Astrocyte (in vitro differentiated cells and primary cell): Measurements from ENCODE around the gene RNF44. TPM values are rescaled to one million over a fixed set of nuclear protein-coding genes. Genes with fewer than 3 reads are reported as not detected.

Experiments
- DNase-seq: peaks from one replicate; pipeline ENCODE4 v3.0.0-alpha.2; 2010; ENCODE audit warnings: low read depth
- FAIRE-seq: peaks from 2 replicates; lab custom pipeline; 2011; peaks lifted over from hg19 to GRCh38; lab: Jason Lieb, UNC
- H2AFZ ChIP-seq: 2 replicates; pipeline ENCODE4 v1.6.0; 2012; ENCODE audit warnings: low read depth, low read length, inconsistent platforms
- H3K27ac ChIP-seq: 2 replicates; pipeline ENCODE4 v1.5.1; 2011; ENCODE audit warnings: low read depth, low read length, inconsistent platforms
- H3K27me3 ChIP-seq: 2 replicates; pipeline ENCODE4 v1.6.0; 2011; ENCODE audit warnings: low read length, inconsistent platforms; ENCODE audit not compliant: insufficient read depth
- H3K36me3 ChIP-seq: 2 replicates; pipeline ENCODE4 v1.5.1; 2011; ENCODE audit warnings: low read length, inconsistent platforms; ENCODE audit not compliant: insufficient read depth
- H3K4me1 ChIP-seq: 2 replicates; pipeline ENCODE4 v1.5.1; 2011; ENCODE audit warnings: low read length, inconsistent platforms; ENCODE audit not compliant: insufficient read depth
- H3K4me2 ChIP-seq: 2 replicates; pipeline ENCODE4 v1.6.0; 2012; ENCODE audit warnings: low read length, inconsistent platforms
- H3K4me3 ChIP-seq: 2 replicates; pipeline ENCODE4 v1.5.1; 2011; ENCODE audit warnings: low read depth, mild to moderate bottlenecking, low read length, inconsistent platforms; ENCODE audit not compliant: insufficient read depth
- H3K79me2 ChIP-seq: 2 replicates; pipeline ENCODE4 v1.6.0; 2012; ENCODE audit warnings: mild to moderate bottlenecking, low read length, inconsistent platforms; ENCODE audit not compliant: insufficient read depth
- H3K9ac ChIP-seq: 2 replicates; pipeline ENCODE4 v1.6.0; 2012; ENCODE audit warnings: mild to moderate bottlenecking, low read length, inconsistent platforms
- H3K9me3 ChIP-seq: 2 replicates; pipeline ENCODE4 v1.5.1; 2012; ENCODE audit warnings: low read depth, mild to moderate bottlenecking, low read length, inconsistent platforms; ENCODE audit not compliant: insufficient read depth
- H4K20me1 ChIP-seq: 2 replicates; pipeline ENCODE4 v1.6.0; 2012; ENCODE audit warnings: low read length, inconsistent platforms; ENCODE audit not compliant: insufficient read depth
- H3K27ac Mint-ChIP-seq: one replicate; pipeline ENCODE4 v1.8.0; 2021; ENCODE audit warnings: mild to moderate bottlenecking, mixed read lengths; ENCODE audit not compliant: unreplicated experiment
- H3K27me3 Mint-ChIP-seq: one replicate; pipeline ENCODE4 v1.8.0; 2021; ENCODE audit warnings: low read depth, mixed read lengths; ENCODE audit not compliant: unreplicated experiment
- H3K36me3 Mint-ChIP-seq: one replicate; pipeline ENCODE4 v1.8.0; 2021; ENCODE audit warnings: low read depth, mixed read lengths; ENCODE audit not compliant: unreplicated experiment
- H3K4me1 Mint-ChIP-seq: one replicate; pipeline ENCODE4 v1.8.0; 2021; ENCODE audit warnings: low read depth, mixed read lengths; ENCODE audit not compliant: unreplicated experiment
- H3K4me3 Mint-ChIP-seq: one replicate; pipeline ENCODE4 v1.8.0; 2021; ENCODE audit warnings: mild to moderate bottlenecking, moderate library complexity, mixed read lengths; ENCODE audit not compliant: unreplicated experiment
- H3K9me3 Mint-ChIP-seq: one replicate; pipeline ENCODE4 v1.8.0; 2021; ENCODE audit warnings: mild to moderate bottlenecking, mixed read lengths; ENCODE audit not compliant: unreplicated experiment
- EZH2 ChIP-seq: IDR thresholded peaks from 2 replicates; pipeline ENCODE4 v1.6.1; 2012; ENCODE audit warnings: mild to moderate bottlenecking, low read length, inconsistent platforms; ENCODE audit not compliant: insufficient read depth
- total RNA-seq: library from RNA; stranded (reverse); gene quantifications from 2 replicates; pipeline ENCODE4 v1.2.1, GENCODE V29; 2021
- TF ChIP-seq, protein P1 (sequence below): IDR thresholded peaks from 2 replicates; pipeline ENCODE4 v1.5.1; 2011; ENCODE audit warnings: low read depth, mild to moderate bottlenecking, inconsistent platforms, low read length, moderate library complexity; ENCODE audit not compliant: insufficient read depth

RNF44 gene
- total RNA-seq, 1 donor from 2014 or later: 59.8 TPM

DNA sequence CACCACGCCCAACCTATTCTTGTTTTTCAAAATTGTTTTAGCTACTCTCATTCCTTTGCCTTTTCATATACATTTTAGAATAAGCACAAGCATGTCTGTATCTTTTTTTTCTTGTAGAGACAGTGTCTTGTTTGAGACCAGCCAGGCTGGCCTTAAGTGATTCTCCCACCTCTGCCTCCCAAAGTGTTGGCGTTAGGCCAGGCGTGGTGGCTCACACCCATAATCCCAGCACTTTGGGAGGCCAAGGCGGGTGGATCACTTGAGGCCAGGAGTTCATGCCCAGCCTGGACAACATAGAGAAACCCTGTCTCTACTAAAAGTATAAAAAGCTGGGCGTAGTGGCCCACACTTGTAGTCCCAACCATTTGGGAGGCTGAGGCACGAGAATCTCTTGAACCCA lies 13.1 kb downstream of the RNF44 start:
- Histone ChIP-seq H3K27me3 (no peaks in the 10 kb centered on the region), H4K20me1 (no peaks in the 10 kb centered on the region), H3K27ac (no peak overlapping the region), H3K9me3 (no peaks in the 10 kb centered on the region), H2AFZ (no peak overlapping the region), H3K36me3 (no peaks in the 10 kb centered on the region), H3K79me2 (no peaks in the 10 kb centered on the region), H3K4me1 (no peaks in the 10 kb centered on the region), H3K9ac (no peak overlapping the region), H3K4me2 (no peak overlapping the region), H3K4me3 (no peak overlapping the region)
- FAIRE-seq: no peak
- Mint-ChIP-seq H3K4me1 (no peaks in the 10 kb centered on the region), H3K4me3 (no peak overlapping the region), H3K9me3 (no peaks in the 10 kb centered on the region), H3K36me3 (no peaks in the 10 kb centered on the region), H3K27me3 (peaks cover 16% of the 10 kb centered on the region), H3K27ac (no peak overlapping the region)
- no peak for DNase-seq
- TF ChIP-seq, protein P1, sequence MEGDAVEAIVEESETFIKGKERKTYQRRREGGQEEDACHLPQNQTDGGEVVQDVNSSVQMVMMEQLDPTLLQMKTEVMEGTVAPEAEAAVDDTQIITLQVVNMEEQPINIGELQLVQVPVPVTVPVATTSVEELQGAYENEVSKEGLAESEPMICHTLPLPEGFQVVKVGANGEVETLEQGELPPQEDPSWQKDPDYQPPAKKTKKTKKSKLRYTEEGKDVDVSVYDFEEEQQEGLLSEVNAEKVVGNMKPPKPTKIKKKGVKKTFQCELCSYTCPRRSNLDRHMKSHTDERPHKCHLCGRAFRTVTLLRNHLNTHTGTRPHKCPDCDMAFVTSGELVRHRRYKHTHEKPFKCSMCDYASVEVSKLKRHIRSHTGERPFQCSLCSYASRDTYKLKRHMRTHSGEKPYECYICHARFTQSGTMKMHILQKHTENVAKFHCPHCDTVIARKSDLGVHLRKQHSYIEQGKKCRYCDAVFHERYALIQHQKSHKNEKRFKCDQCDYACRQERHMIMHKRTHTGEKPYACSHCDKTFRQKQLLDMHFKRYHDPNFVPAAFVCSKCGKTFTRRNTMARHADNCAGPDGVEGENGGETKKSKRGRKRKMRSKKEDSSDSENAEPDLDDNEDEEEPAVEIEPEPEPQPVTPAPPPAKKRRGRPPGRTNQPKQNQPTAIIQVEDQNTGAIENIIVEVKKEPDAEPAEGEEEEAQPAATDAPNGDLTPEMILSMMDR: no peak
- TF ChIP-seq EZH2: no peak

DNA sequence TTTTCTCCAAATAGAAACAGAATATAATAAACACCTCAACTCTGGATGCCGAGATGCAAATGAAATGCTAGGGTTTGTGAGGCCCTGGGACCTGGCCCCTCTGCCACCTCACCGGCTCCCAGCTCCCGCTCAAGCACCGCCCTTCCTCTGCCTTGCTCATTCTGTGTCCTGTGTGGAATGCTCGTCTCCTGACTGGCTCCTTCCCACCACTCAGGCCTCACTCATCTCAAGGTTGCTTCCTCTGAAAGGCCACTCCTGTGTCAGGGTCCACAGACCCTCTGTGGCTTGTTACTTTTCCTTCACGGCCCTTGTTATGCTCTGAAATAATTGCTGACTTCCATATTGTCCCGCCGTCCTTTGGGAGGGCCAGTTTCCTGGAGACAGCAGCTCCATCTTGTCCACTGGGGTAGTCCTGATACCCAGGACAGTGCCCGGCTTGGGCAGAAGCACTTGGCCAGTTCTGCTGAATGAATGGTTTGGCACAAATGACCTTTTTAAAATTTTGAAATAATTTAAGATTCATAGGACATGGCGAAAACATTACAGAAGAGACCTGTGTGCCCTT lies 15.4 kb downstream of the RNF44 start:
- no peak overlapping the region for H3K4me2 ChIP-seq
- Mint-ChIP-seq H3K4me3 (no peak overlapping the region), H3K27ac (no peak overlapping the region), H3K27me3 (peaks cover 16% of the 10 kb centered on the region), H3K4me1 (no peaks in the 10 kb centered on the region), H3K36me3 (no peaks in the 10 kb centered on the region), H3K9me3 (no peaks in the 10 kb centered on the region)
- no peak overlapping the region for H3K4me3 ChIP-seq
- TF ChIP-seq, protein P1: no peak
- TF ChIP-seq EZH2: no peak
- DNase-seq (no peak), FAIRE-seq (no peak)
- H3K27ac ChIP-seq: no peak overlapping the region
- H3K36me3 ChIP-seq: no peaks in the 10 kb centered on the region
- no peaks in the 10 kb centered on the region for H3K9me3 ChIP-seq
- H3K9ac ChIP-seq: no peak overlapping the region
- H2AFZ ChIP-seq: no peak overlapping the region
- H4K20me1 ChIP-seq: no peaks in the 10 kb centered on the region
- no peaks in the 10 kb centered on the region for H3K27me3 ChIP-seq
- no peaks in the 10 kb centered on the region for H3K4me1 ChIP-seq
- H3K79me2 ChIP-seq: no peaks in the 10 kb centered on the region

DNA sequence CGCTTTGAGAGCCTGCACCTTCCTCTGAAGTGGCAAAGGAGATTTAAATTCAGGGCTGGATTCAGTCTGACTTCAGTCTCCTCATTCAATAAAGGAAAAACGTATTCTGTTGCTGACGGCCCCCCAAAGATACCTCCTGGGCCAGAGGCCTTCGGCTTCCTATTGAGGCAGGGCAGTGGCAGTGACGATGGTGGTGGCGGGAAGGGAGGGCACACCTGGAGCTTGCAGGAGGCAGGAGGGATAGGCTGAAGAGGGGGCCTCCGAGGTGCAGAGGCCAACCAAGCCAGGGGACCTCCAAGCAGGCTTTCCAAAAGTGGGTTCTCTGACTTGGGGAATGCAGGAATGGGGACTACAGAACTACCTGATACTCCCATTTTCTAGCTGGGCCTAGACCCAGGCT lies 15.9 kb downstream of the RNF44 start:
- H3K36me3 Mint-ChIP-seq: no peaks in the 10 kb centered on the region
- H3K4me1 Mint-ChIP-seq: no peaks in the 10 kb centered on the region
- H3K27me3 Mint-ChIP-seq: peaks cover 16% of the 10 kb centered on the region
- Histone ChIP-seq H3K4me1 (no peaks in the 10 kb centered on the region), H3K27ac (no peak overlapping the region), H4K20me1 (no peaks in the 10 kb centered on the region), H2AFZ (no peak overlapping the region), H3K9ac (no peak overlapping the region), H3K27me3 (no peaks in the 10 kb centered on the region), H3K79me2 (no peaks in the 10 kb centered on the region), H3K4me3 (no peak overlapping the region), H3K9me3 (no peaks in the 10 kb centered on the region), H3K36me3 (no peaks in the 10 kb centered on the region), H3K4me2 (no peak overlapping the region)
- TF ChIP-seq, protein P1: no peak
- TF ChIP-seq EZH2: no peak
- FAIRE-seq (no peak), DNase-seq (no peak)
- no peaks in the 10 kb centered on the region for H3K9me3 Mint-ChIP-seq
- no peak overlapping the region for H3K4me3 Mint-ChIP-seq
- no peak overlapping the region for H3K27ac Mint-ChIP-seq
